Upper lobe of right lung (tissue), 1 donor: ENCODE measurements around the gene DDX54. TPM values are rescaled to one million over a fixed set of nuclear protein-coding genes. Genes with fewer than 3 reads are reported as not detected.

Source experiments
- ATAC-seq: fragments of 200-7000 bp; cut with Tn5 transposase; one replicate; pipeline ENCODE4 v1.9.1; 2020; ENCODE audit warnings: mild to moderate bottlenecking, moderate library complexity
- DNase-seq: peaks from one replicate; pipeline ENCODE4 v3.0.0-alpha.2; 2020
- H3K27ac ChIP-seq: fragments of 200-600 bp; one replicate; pipeline ENCODE4 v1.8.0; 2022
- H3K27me3 ChIP-seq: fragments of 200-600 bp; one replicate; pipeline ENCODE4 v1.8.0; 2022; ENCODE audit warnings: mild to moderate bottlenecking
- H3K36me3 ChIP-seq: fragments of 200-600 bp; one replicate; pipeline ENCODE4 v1.8.0; 2022
- H3K4me1 ChIP-seq: fragments of 200-600 bp; one replicate; pipeline ENCODE4 v1.8.0; 2022
- H3K4me3 ChIP-seq: fragments of 200-600 bp; one replicate; pipeline ENCODE4 v1.8.0; 2022; ENCODE audit warnings: mild to moderate bottlenecking
- H3K9me3 ChIP-seq: fragments of 200-600 bp; one replicate; pipeline ENCODE4 v1.8.0; 2022
- CTCF ChIP-seq: fragments of 200-600 bp; IDR thresholded peaks from one replicate; pipeline ENCODE4 v1.8.0; 2022; ENCODE audit warnings: antibody characterized with exemption
- intact Hi-C: fragments of 100-400 bp; cut with DNase I; formaldehyde crosslinking; loops from one replicate; pipeline ENCODE4 v1.11.0; 2022
- total RNA-seq: library from RNA; stranded (reverse); fragmentation: NEBNext Ultra II Directional; extraction: Animal tissue kit (Norgen Biotek cat#: 25700); gene quantifications from one replicate; pipeline ENCODE4 v1.2.1, GENCODE V29; 2021
- donor health status: DM: no; HTN: yes; CAD: no; lungs with severe emphysema.

Gene DDX54
- total RNA-seq, 1 donor from 2014 or later, result 55.8 TPM

- ATAC-seq (no peak), DNase-seq (no peak)
- Histone ChIP-seq H3K9me3 (no peaks in the 10 kb centered on the region), H3K4me1 (no peaks in the 10 kb centered on the region), H3K27ac (no peak overlapping the region), H3K27me3 (no peaks in the 10 kb centered on the region), H3K36me3 (peaks cover 96% of the 10 kb centered on the region), H3K4me3 (no peak overlapping the region)
- intact Hi-C loops, result no loop called here
- no peak for TF ChIP-seq CTCF
Observed at GRCh38 chr12:113163030-113163360, 22.3 kb downstream of the DDX54 start.

- no peak for TF ChIP-seq CTCF
- Histone ChIP-seq H3K4me1 (no peaks in the 10 kb centered on the region), H3K36me3 (peaks cover 96% of the 10 kb centered on the region), H3K27me3 (no peaks in the 10 kb centered on the region), H3K9me3 (no peaks in the 10 kb centered on the region), H3K4me3 (no peak overlapping the region), H3K27ac (no peak overlapping the region)
- ATAC-seq, result no peak
- intact Hi-C loops, result no loop called here
- no peak for DNase-seq
Observed at GRCh38 chr12:113162102-113163029, 22.9 kb downstream of the DDX54 start.

- H3K9me3 ChIP-seq, result no peaks in the 10 kb centered on the region
Observed at GRCh38 chr12:113161415-113162016, 23.8 kb downstream of the DDX54 start.

GRCh38 chr12:113159937-113160336 is 25.3 kb downstream of the DDX54 start:
- no peaks in the 10 kb centered on the region for H3K9me3 ChIP-seq
- H3K4me3 ChIP-seq, result no peak overlapping the region
- ATAC-seq, result no peak
- no peak for TF ChIP-seq CTCF
- no peaks in the 10 kb centered on the region for H3K4me1 ChIP-seq
- H3K27me3 ChIP-seq, result peaks cover 11% of the 10 kb centered on the region
- peaks cover 75% of the 10 kb centered on the region for H3K36me3 ChIP-seq
- H3K27ac ChIP-seq, result no peak overlapping the region
- intact Hi-C loops, result no loop called here
- no peak for DNase-seq

More at GRCh38 chr12:113161415-113162016, 23.8 kb downstream of the DDX54 start:
- Histone ChIP-seq H3K27ac (no peak overlapping the region), H3K36me3 (peaks cover 91% of the 10 kb centered on the region), H3K4me3 (no peak overlapping the region), H3K4me1 (no peaks in the 10 kb centered on the region), H3K27me3 (no peaks in the 10 kb centered on the region)
- ATAC-seq (no peak), DNase-seq (no peak)
- intact Hi-C loops, result no loop called here
- TF ChIP-seq CTCF, result no peak

- H3K4me1 ChIP-seq, result peaks cover 6% of the 10 kb centered on the region
- DNase-seq (no peak), ATAC-seq (no peak)
- no peak overlapping the region for H3K27ac ChIP-seq
- H3K27me3 ChIP-seq, result peaks cover 25% of the 10 kb centered on the region
- H3K9me3 ChIP-seq, result no peaks in the 10 kb centered on the region
- peaks cover 62% of the 10 kb centered on the region for H3K36me3 ChIP-seq
- no peak for TF ChIP-seq CTCF
- no peak overlapping the region for H3K4me3 ChIP-seq
- intact Hi-C loops, result no loop called here
Observed at GRCh38 chr12:113158439-113159203, 26.7 kb downstream of the DDX54 start.
